IPS-18a (cell line): ENCODE measurements around the gene MARCHF3.
"Not testable (repeated sequence)": the region's sequence is repeated elsewhere in the genome, so short reads cannot be mapped to it uniquely, and the experiment has no call there.

Experiments
- H3K27ac ChIP-seq: one replicate; pipeline ENCODE4 v1.5.1; 2013; ENCODE audit warnings: low read length
- H3K27me3 ChIP-seq: one replicate; pipeline ENCODE4 v1.6.1; 2013; ENCODE audit warnings: mild to moderate bottlenecking, low read length; ENCODE audit not compliant: control insufficient read depth, insufficient read depth
- H3K36me3 ChIP-seq: one replicate; pipeline ENCODE4 v1.6.1; 2013; ENCODE audit warnings: low read depth, low read length; ENCODE audit not compliant: control insufficient read depth
- H3K4me1 ChIP-seq: one replicate; pipeline ENCODE4 v1.6.1; 2013; ENCODE audit warnings: low read depth, low read length; ENCODE audit not compliant: control insufficient read depth
- H3K4me3 ChIP-seq: one replicate; pipeline ENCODE4 v1.5.1; 2013; ENCODE audit warnings: low read length
- H3K9ac ChIP-seq: one replicate; pipeline ENCODE4 v1.6.1; 2013; ENCODE audit warnings: mild to moderate bottlenecking, low read length, moderate library complexity
- H3K9me3 ChIP-seq: one replicate; pipeline ENCODE4 v1.6.1; 2013; ENCODE audit warnings: low read depth, low read length; ENCODE audit not compliant: control insufficient read depth

MARCHF3 gene

DNA sequence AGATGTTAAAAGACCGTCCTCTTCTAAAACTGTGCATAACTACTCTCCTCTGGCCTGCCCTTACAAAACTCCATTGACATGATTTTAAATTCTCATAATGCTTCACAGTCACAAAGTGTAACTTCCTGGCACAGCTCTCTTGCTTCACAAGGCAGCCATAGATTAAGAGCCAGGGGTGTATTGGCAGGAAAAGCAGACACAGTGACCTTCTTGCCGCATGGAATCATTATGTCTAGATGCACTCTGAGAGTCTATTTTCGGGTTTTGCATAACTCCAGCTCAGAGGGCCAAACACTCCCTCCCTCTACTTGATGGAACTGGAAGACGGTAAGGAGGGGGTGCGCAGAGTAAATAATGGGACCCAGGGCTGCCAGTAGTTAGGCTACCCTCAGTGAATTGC, 110.1 kb downstream of the MARCHF3 start:
- H3K9me3 ChIP-seq, result no peaks in the 10 kb centered on the region
- peaks cover 14% of the 10 kb centered on the region for H3K4me1 ChIP-seq
- H3K9ac ChIP-seq, result no peak overlapping the region
- no peak overlapping the region for H3K4me3 ChIP-seq
- no peaks in the 10 kb centered on the region for H3K27me3 ChIP-seq
- H3K27ac ChIP-seq, result no peak overlapping the region
- H3K36me3 ChIP-seq, result no peaks in the 10 kb centered on the region

DNA sequence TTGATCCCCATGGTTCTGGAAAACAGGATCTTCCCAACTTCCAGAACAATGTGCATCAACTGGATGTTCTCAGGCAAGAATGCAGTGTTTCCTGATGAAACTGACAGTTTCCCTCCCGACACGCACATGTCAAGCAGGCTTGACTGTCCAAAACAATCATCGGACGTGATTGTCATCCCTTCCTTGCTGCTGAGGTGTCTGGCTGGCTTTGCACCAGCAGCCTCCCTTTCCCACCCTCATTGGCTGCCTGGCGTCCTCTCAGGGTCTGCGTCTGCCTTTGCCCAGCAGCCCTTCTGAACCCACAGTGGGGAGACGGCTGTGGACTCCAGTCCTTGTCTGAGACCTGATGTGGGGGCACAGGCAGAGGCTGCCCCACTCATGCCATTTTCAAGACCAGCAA, 110.8 kb downstream of the MARCHF3 start:
- H3K27ac ChIP-seq, result no peak overlapping the region
- H3K9me3 ChIP-seq, result no peaks in the 10 kb centered on the region
- no peak overlapping the region for H3K9ac ChIP-seq
- H3K36me3 ChIP-seq, result no peaks in the 10 kb centered on the region
- peaks cover 14% of the 10 kb centered on the region for H3K4me1 ChIP-seq
- no peak overlapping the region for H3K4me3 ChIP-seq
- H3K27me3 ChIP-seq, result no peaks in the 10 kb centered on the region

DNA sequence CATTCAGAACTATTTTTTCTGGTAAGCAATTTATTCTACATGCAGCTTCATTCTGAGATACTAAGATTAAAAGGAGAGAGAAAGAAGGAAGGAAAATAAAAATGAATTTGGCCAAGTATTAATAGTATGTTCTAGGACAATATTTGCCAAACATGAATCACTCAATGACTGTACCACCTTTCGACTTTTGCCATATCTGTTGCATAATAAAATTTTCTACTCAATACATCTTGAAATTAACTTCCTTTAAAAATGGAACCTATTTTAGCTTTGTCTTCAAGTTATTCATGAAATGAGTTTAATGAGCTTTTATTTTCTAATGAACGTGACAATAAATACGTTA, 111.8 kb downstream of the MARCHF3 start:
- H3K4me3 ChIP-seq, result no peak overlapping the region
- no peak overlapping the region for H3K27ac ChIP-seq
- H3K27me3 ChIP-seq, result no peaks in the 10 kb centered on the region
- peaks cover 14% of the 10 kb centered on the region for H3K4me1 ChIP-seq
- no peak overlapping the region for H3K9ac ChIP-seq
- H3K36me3 ChIP-seq, result no peaks in the 10 kb centered on the region
- H3K9me3 ChIP-seq, result no peaks in the 10 kb centered on the region

DNA sequence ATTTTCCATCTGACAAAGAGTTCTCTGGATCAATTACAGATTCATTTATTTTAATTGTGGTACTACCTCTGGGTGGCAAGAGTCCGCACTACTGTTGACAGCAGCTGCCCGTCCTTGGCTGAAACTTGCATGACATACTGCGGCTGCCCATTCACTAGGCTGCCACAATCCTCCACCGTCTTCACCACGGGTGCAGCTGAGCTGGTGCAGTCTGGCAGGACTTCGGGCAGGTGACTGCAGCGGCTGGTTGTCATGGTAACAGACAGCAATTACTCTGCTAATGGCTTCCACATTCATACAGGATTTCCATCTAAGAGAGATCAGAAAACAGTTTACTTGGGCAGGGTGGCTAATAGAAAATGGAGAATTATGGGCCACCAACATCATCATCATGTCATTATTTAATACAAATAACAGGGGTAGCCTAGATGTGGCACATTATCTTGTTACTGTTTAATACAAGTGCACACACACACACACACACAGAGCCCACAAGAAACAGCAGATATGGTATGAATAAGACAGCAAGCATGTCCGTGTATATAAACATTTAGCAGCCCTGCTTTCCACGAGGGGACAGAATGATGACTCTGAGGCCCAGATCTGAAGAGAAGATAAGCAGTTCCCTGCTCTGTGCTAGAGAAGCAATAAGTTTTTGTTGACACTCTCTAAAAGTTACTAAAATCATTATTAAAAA, 112.3 kb downstream of the MARCHF3 start:
- no peaks in the 10 kb centered on the region for H3K36me3 ChIP-seq
- no peaks in the 10 kb centered on the region for H3K9me3 ChIP-seq
- no peak overlapping the region for H3K27ac ChIP-seq
- no peak overlapping the region for H3K4me3 ChIP-seq
- H3K4me1 ChIP-seq, result peaks cover 14% of the 10 kb centered on the region
- no peaks in the 10 kb centered on the region for H3K27me3 ChIP-seq
- H3K9ac ChIP-seq, result no peak overlapping the region

DNA sequence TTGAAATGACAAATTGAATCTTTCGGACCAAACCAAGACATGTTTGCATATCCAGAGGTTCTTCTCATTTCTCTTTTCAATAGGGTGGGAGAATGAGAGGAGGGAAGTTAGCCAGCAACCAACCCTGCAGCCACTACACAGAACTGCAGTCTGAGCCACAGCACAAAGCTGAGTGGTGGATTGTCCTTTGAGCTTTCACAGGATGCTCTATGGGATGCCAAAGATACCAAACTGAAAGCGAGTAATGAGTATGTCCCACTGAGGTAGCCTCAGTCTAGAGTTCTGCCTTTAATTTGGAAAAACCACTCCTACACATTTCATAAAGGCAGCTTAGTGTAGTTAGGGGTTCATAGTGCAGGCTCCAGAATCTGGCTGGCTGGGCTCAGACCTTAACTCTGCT, 114.9 kb downstream of the MARCHF3 start:
- Histone ChIP-seq H3K27me3 (no peaks in the 10 kb centered on the region), H3K27ac (no peak overlapping the region), H3K9ac (no peak overlapping the region), H3K4me1 (peaks cover 8% of the 10 kb centered on the region), H3K4me3 (no peak overlapping the region), H3K36me3 (no peaks in the 10 kb centered on the region), H3K9me3 (no peaks in the 10 kb centered on the region)

DNA sequence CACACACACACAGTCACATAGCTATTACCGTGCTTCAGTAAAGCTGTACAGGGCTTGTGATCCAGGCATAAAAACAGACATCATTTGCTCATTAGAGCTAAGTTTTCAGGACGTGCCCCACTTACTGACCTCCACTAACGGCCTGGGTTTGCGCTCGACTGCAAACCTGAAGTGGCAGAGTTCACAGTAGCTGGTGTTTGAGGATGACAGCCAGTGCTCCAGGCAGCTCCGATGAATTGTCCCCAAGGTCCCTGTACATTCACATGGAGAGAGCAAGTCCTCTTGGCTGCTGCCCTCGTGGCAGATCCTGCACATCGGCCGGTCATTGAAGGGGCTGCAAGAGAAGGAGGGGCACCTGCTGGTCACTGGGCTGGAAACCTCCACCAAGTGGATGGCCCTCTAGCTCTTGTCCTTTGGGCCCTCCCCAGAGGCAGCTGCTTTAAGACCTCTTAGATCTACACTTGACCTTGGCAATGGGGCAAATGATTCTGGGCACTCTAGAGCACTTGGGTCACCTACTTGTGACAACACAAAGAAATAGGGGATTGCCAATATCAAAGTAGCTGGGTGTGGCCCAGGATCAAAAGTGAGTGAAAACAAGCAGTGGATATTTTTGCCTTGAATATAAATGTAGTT, 115.4 kb downstream of the MARCHF3 start:
- H3K27me3 ChIP-seq, result no peaks in the 10 kb centered on the region
- H3K27ac ChIP-seq, result no peak overlapping the region
- H3K9ac ChIP-seq, result no peak overlapping the region
- peaks cover 8% of the 10 kb centered on the region for H3K4me1 ChIP-seq
- H3K36me3 ChIP-seq, result no peaks in the 10 kb centered on the region
- H3K4me3 ChIP-seq, result no peak overlapping the region
- peaks cover 4% of the 10 kb centered on the region for H3K9me3 ChIP-seq

DNA sequence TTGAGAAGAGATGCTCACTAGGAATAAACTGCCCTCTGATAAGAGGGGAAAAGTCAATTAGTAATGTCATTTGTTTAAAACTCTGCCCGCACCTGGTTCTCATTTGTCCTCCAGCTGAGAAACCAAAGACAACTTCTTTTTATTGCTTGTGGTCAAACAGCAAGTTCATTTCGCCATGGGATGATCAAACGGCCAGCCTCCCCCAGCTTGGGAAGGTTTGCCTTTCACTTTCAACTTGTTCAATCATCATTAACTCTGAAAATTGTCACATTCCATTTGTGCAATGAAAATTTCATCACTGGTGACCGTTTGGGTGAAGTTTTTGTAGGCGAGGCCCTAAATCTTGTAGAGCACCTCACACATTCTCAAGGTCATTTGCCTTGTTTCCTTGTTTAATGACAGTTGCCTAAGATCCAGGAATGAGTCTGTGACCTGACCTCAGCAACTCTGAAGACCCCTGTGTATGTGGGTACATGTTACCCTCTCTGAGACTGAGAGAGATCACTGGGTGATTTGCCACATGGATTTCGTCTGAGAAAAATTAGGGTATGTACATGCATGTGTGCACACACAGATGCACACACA, 117.7 kb downstream of the MARCHF3 start:
- no peak overlapping the region for H3K9ac ChIP-seq
- H3K9me3 ChIP-seq, result peaks cover 6% of the 10 kb centered on the region
- H3K27ac ChIP-seq, result no peak overlapping the region
- no peaks in the 10 kb centered on the region for H3K36me3 ChIP-seq
- H3K4me3 ChIP-seq, result no peak overlapping the region
- H3K27me3 ChIP-seq, result no peaks in the 10 kb centered on the region
- peaks cover 2% of the 10 kb centered on the region for H3K4me1 ChIP-seq

DNA sequence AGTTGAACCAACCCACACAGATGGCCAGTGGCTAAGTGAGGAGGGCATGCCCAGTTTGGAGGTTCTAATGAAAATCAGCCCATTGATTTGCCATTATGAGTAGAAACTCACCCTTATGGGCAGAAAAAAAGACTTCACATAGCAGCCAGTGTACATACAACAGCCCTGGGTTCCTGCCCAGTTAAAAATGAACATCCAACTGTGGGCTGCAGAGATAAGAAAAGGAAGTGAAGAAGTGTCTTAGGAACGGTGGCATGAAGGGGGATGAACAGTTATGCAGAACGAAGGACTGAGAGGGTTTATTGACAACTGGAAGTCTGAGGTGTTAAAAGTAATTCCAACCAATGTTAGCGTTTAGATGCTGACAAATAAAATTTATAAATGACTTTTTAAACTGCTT, 118.4 kb downstream of the MARCHF3 start:
- Histone ChIP-seq H3K9me3 (peaks cover 6% of the 10 kb centered on the region), H3K4me3 (no peak overlapping the region), H3K4me1 (no peaks in the 10 kb centered on the region), H3K9ac (no peak overlapping the region), H3K27ac (no peak overlapping the region), H3K36me3 (no peaks in the 10 kb centered on the region), H3K27me3 (no peaks in the 10 kb centered on the region)

DNA sequence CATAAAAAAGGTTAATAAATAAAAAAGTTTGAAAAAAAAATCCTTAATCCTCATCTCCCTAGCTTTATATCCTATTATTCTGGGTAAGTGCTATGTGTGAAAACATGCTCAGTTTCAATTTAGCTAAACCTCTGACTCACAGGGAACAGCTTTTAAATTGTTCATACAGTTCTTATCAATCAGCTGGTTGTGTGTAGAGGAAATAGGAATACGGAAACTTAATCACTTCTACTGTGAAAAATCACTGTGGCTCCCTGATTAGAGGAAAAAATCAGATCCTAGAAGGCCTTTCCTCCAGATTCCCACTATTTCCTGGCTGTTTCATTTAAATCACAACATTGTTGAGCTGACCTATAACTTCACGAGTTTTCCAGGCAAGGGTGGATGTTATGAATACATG, 120.5 kb downstream of the MARCHF3 start:
- Histone ChIP-seq H3K4me3 (no peak overlapping the region), H3K27ac (no peak overlapping the region), H3K27me3 (no peaks in the 10 kb centered on the region), H3K9ac (no peak overlapping the region), H3K36me3 (no peaks in the 10 kb centered on the region), H3K4me1 (no peaks in the 10 kb centered on the region), H3K9me3 (peaks cover 6% of the 10 kb centered on the region)

DNA sequence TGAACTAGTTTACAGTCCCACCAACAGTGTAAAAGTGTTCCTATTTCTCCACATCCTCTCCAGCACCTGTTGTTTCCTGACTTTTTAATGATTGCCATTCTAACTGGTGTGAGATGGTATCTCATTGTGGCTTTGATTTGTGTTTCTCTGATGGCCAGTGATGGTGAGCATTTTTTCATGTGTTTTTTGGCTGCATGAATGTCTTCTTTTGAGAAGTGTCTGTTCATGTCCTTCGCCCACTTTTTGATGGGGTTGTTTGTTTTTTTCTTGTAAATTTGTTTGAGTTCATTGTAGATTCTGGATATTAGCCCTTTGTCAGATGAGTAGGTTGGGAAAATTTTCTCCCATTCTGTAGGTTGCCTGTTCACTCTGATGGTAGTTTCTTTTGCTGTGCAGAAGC, 126.0 kb downstream of the MARCHF3 start:
- not testable (repeated sequence) for H3K9ac ChIP-seq, H3K27me3 ChIP-seq, H3K4me3 ChIP-seq, H3K4me1 ChIP-seq, H3K36me3 ChIP-seq, H3K27ac ChIP-seq, H3K9me3 ChIP-seq

DNA sequence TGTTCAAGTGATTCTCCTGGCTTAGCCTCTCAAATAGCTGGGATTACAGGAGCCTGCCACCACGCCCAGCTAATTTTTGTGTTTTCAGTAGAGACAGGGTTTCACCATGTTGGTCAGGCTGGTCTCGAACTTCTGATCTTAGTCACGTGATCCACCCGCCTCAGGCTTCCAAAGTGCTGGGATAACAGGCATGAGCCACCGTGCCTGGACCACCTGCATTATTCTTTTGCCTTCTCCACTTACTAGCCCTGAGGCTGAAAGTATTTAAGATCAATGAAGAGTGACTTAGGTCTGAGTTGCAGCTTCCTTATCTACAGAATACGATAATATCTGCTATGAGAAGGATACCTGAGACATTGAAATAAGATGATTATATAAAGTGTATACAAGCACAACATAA, 129.6 kb downstream of the MARCHF3 start:
- Histone ChIP-seq H3K27ac (no peak overlapping the region), H3K9ac (no peak overlapping the region), H3K9me3 (no peaks in the 10 kb centered on the region), H3K4me1 (peaks cover 16% of the 10 kb centered on the region), H3K27me3 (no peaks in the 10 kb centered on the region), H3K36me3 (no peaks in the 10 kb centered on the region), H3K4me3 (no peak overlapping the region)

DNA sequence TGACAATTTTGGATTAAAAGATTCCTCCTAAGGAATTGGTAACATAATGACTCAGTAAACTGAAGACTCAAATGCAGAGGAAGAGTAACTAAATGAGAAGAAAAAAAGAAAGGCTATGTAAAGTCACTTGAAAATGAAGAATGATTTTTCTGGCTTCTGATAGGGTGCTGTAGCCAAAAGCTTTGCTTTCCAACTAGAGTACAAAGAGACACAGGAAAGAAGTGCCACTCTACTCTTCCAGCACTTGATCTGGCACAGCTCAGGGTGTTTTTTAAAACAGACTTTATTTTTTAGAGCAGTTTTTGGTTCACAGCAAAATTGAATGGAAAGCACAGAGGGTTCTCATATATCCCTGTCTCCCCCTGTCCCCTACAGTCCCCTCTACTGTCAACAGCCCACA, 130.9 kb downstream of the MARCHF3 start:
- peaks cover 16% of the 10 kb centered on the region for H3K4me1 ChIP-seq
- no peak overlapping the region for H3K4me3 ChIP-seq
- no peak overlapping the region for H3K9ac ChIP-seq
- no peaks in the 10 kb centered on the region for H3K36me3 ChIP-seq
- no peaks in the 10 kb centered on the region for H3K27me3 ChIP-seq
- H3K27ac ChIP-seq, result no peak overlapping the region
- H3K9me3 ChIP-seq, result no peaks in the 10 kb centered on the region
